Astrocyte of the cerebellum (primary cell): ENCODE data around the gene LIX1.
A peak's percentile ranks its signal among the peaks of the same experiment; 100 is the strongest.

Experiments used
- DNase-seq: peaks from one replicate; pipeline ENCODE4 v3.0.0-alpha.2; 2011; ENCODE audit warnings: low read depth
- H3K4me3 ChIP-seq: 2 replicates; pipeline ENCODE4 v1.5.1; 2011; ENCODE audit warnings: mild to moderate bottlenecking, low read depth, low read length, moderate library complexity
- CTCF ChIP-seq: IDR thresholded peaks from 2 replicates; pipeline ENCODE4 v1.5.1; 2012; ENCODE audit warnings: low read length, low read depth, moderate library complexity, mild to moderate bottlenecking; ENCODE audit errors: missing control alignments
- in situ Hi-C: cut with HindIII; loops from 2 replicates; pipeline ENCODE4 v1.10.0; 2017; ENCODE audit warnings: low sequenced_read_pairs

The LIX1 gene

GRCh38 chr5:97135868-97136267 lies 6.5 kb downstream of the LIX1 start:
- DNase-seq, result no peak
- TF ChIP-seq CTCF, result no peak
- in situ Hi-C loops, result no loop called here
- H3K4me3 ChIP-seq, result no peak overlapping the region

- in situ Hi-C loops, result no loop called here
- no peak overlapping the region for H3K4me3 ChIP-seq
- peak; percentile 32 for DNase-seq
- no peak for TF ChIP-seq CTCF
Observed at GRCh38 chr5:97134634-97135033, 7.8 kb downstream of the LIX1 start.

GRCh38 chr5:97133101-97133500 lies 9.3 kb downstream of the LIX1 start:
- in situ Hi-C loops, result no loop called here
- no peak for TF ChIP-seq CTCF
- DNase-seq, result no peak

GRCh38 chr5:97131921-97132320 lies 10.5 kb downstream of the LIX1 start:
- in situ Hi-C loops, result no loop called here
- no peak overlapping the region for H3K4me3 ChIP-seq
- DNase-seq, result no peak
- TF ChIP-seq CTCF, result no peak

More at GRCh38 chr5:97133101-97133500, 9.3 kb downstream of the LIX1 start:
- no peak overlapping the region for H3K4me3 ChIP-seq

GRCh38 chr5:97131139-97131710 lies 11.2 kb downstream of the LIX1 start:
- no peak for TF ChIP-seq CTCF

GRCh38 chr5:97127727-97128126 lies 14.7 kb downstream of the LIX1 start:
- in situ Hi-C loops, result no loop called here
- no peak for DNase-seq
- no peak for TF ChIP-seq CTCF
- no peak overlapping the region for H3K4me3 ChIP-seq

More at GRCh38 chr5:97131139-97131710, 11.2 kb downstream of the LIX1 start:
- in situ Hi-C loops, result no loop called here
- DNase-seq, result peak; percentile 72
- no peak overlapping the region for H3K4me3 ChIP-seq
